GM12891 (cell line): Measurements from ENCODE around the gene FBXL3.

Experiments used
- POLR2A ChIP-seq: IDR thresholded peaks from 2 replicates; pipeline ENCODE4 v1.6.1; 2011; ENCODE audit warnings: low read depth, low read length, control low read depth
- POLR2AphosphoS5 ChIP-seq: IDR thresholded peaks from 2 replicates; pipeline ENCODE4 v1.6.1; 2011; ENCODE audit warnings: low read depth, low read length, control low read depth
- TAF1 ChIP-seq: IDR thresholded peaks from 2 replicates; pipeline ENCODE4 v1.6.1; 2011; ENCODE audit warnings: low read depth, low read length, control low read depth

- TF ChIP-seq POLR2AphosphoS5 (no peak), POLR2A (no peak), TAF1 (no peak)
Observed at GRCh38 chr13:77067519-77067918, 40.6 kb upstream of the FBXL3 start.
